Neural progenitor cell (in vitro differentiated cells): ENCODE measurements around the gene LILRA5. TPM values are rescaled to one million over a fixed set of nuclear protein-coding genes. Genes with fewer than 3 reads are reported as not detected.
"Not testable (repeated sequence)": the region's sequence is repeated elsewhere in the genome, so short reads cannot be mapped to it uniquely, and the experiment has no call there.

Source experiments
- DNase-seq: peaks from one replicate; pipeline ENCODE4 v3.0.0-alpha.2; 2016; ENCODE audit warnings: low spot score
- H2AFZ ChIP-seq: fragments of 200-600 bp; sonication (generic); replicated peaks from 2 replicates; pipeline ENCODE4 v1.6.1; 2016; ENCODE audit warnings: antibody characterized with exemption
- H3F3A ChIP-seq: fragments of 200-600 bp; sonication (generic); 2 replicates; pipeline ENCODE4 v1.6.1; 2016; ENCODE audit warnings: antibody characterized with exemption, low read depth
- H3K27ac ChIP-seq: fragments of 200-600 bp; sonication (generic); 2 replicates; pipeline ENCODE4 v1.5.1; 2016; ENCODE audit warnings: mild to moderate bottlenecking
- H3K27me3 ChIP-seq: fragments of 200-600 bp; sonication (generic); 2 replicates; pipeline ENCODE4 v1.6.1; 2016; ENCODE audit warnings: mild to moderate bottlenecking, moderate library complexity
- H3K36me3 ChIP-seq: fragments of 200-600 bp; sonication (generic); 2 replicates; pipeline ENCODE4 v1.5.1; 2016
- H3K4me1 ChIP-seq: fragments of 200-600 bp; sonication (generic); 2 replicates; pipeline ENCODE4 v1.6.1; 2016; ENCODE audit warnings: mixed run types
- H3K4me2 ChIP-seq: fragments of 200-600 bp; sonication (generic); 2 replicates; pipeline ENCODE4 v1.6.1; 2016
- H3K4me3 ChIP-seq: fragments of 200-600 bp; sonication (generic); 2 replicates; pipeline ENCODE4 v1.5.1; 2016
- H3K79me2 ChIP-seq: fragments of 200-600 bp; sonication (generic); 2 replicates; pipeline ENCODE4 v1.6.1; 2016; ENCODE audit warnings: low read depth
- H3K9ac ChIP-seq: fragments of 200-600 bp; sonication (generic); 2 replicates; pipeline ENCODE4 v1.6.1; 2016
- H3K9me3 ChIP-seq: fragments of 200-600 bp; sonication (generic); 2 replicates; pipeline ENCODE4 v1.5.1; 2016; ENCODE audit warnings: low read depth
- H4K20me1 ChIP-seq: fragments of 200-600 bp; sonication (generic); 2 replicates; pipeline ENCODE4 v1.6.1; 2016; ENCODE audit warnings: low read depth
- H3K27ac Mint-ChIP-seq: 3 replicates; pipeline ENCODE4 v1.8.0; 2021; ENCODE audit warnings: mixed read lengths
- H3K27me3 Mint-ChIP-seq: 2 replicates; pipeline ENCODE4 v1.8.0; 2022; ENCODE audit warnings: low read depth, mild to moderate bottlenecking, inconsistent platforms, moderate library complexity, mixed read lengths; ENCODE audit not compliant: insufficient read depth
- H3K36me3 Mint-ChIP-seq: 3 replicates; pipeline ENCODE4 v1.8.0; 2021; ENCODE audit warnings: mixed read lengths
- H3K4me1 Mint-ChIP-seq: 3 replicates; pipeline ENCODE4 v1.8.0; 2021; ENCODE audit warnings: mixed read lengths
- H3K4me3 Mint-ChIP-seq: 3 replicates; pipeline ENCODE4 v1.8.0; 2021; ENCODE audit warnings: mild to moderate bottlenecking, moderate library complexity, mixed read lengths
- H3K9me3 Mint-ChIP-seq: 3 replicates; pipeline ENCODE4 v1.8.0; 2020; ENCODE audit warnings: mixed read lengths
- CTCF ChIP-seq: fragments of 200-600 bp; sonication (generic); IDR thresholded peaks from 2 replicates; pipeline ENCODE4 v1.5.1; 2017; ENCODE audit warnings: antibody characterized with exemption, mild to moderate bottlenecking
- EZH2 ChIP-seq: fragments of 200-600 bp; sonication (generic); IDR thresholded peaks from 2 replicates; pipeline ENCODE4 v1.6.1; 2017; ENCODE audit warnings: antibody characterized with exemption, mild to moderate bottlenecking, moderate library complexity
- EZH2phosphoT487 ChIP-seq: fragments of 200-600 bp; sonication (generic); IDR thresholded peaks from 2 replicates; pipeline ENCODE4 v1.6.1; 2017; ENCODE audit warnings: antibody characterized with exemption
- total RNA-seq: library from RNA; depleted of rRNA; stranded (reverse); fragments of >200 nt; gene quantifications from 2 replicates; pipeline ENCODE4 v1.2.3, GENCODE V29; 2015; ENCODE audit warnings: low replicate concordance

LILRA5 gene
- total RNA-seq, 1 donor from 2014 or later = not detected

GRCh38 chr19:54273821-54274220 lies 39.1 kb downstream of the LILRA5 start:
- Histone ChIP-seq H3K27ac (no peak overlapping the region), H3K27me3 (peaks cover 24% of the 10 kb centered on the region), H4K20me1 (no peaks in the 10 kb centered on the region), H3K9ac (no peak overlapping the region), H3K79me2 (no peaks in the 10 kb centered on the region), H3K9me3 (no peaks in the 10 kb centered on the region), H2AFZ (no peak overlapping the region), H3K4me1 (no peaks in the 10 kb centered on the region), H3K36me3 (no peaks in the 10 kb centered on the region), H3F3A (no peaks in the 10 kb centered on the region), H3K4me3 (no peak overlapping the region), H3K4me2 (no peak overlapping the region)
- peaks cover 7% of the 10 kb centered on the region for H3K27me3 Mint-ChIP-seq
- H3K4me3 Mint-ChIP-seq = no peak overlapping the region
- no peaks in the 10 kb centered on the region for H3K4me1 Mint-ChIP-seq
- no peak overlapping the region for H3K27ac Mint-ChIP-seq
- H3K36me3 Mint-ChIP-seq = no peaks in the 10 kb centered on the region
- H3K9me3 Mint-ChIP-seq = no peaks in the 10 kb centered on the region
- no peak for DNase-seq
- TF ChIP-seq CTCF (no peak), EZH2phosphoT487 (no peak), EZH2 (no peak)

- H3K36me3 ChIP-seq, H3K9me3 ChIP-seq, H3K79me2 ChIP-seq, H3K36me3 Mint-ChIP-seq, H3K27ac ChIP-seq, H3F3A ChIP-seq, H2AFZ ChIP-seq, H3K27ac Mint-ChIP-seq, DNase-seq, H4K20me1 ChIP-seq, H3K4me2 ChIP-seq, H3K4me1 ChIP-seq, H3K9ac ChIP-seq, H3K4me3 Mint-ChIP-seq, H3K4me3 ChIP-seq, H3K9me3 Mint-ChIP-seq, H3K27me3 Mint-ChIP-seq, H3K4me1 Mint-ChIP-seq: not testable (repeated sequence)
- H3K27me3 ChIP-seq = peaks cover 35% of the 10 kb centered on the region
These were observed 40.8 kb downstream of the LILRA5 start for GRCh38 chr19:54272181-54272580.

- DNase-seq, H3K36me3 ChIP-seq, H3F3A ChIP-seq, H3K4me3 ChIP-seq, H3K4me2 ChIP-seq, H3K27ac Mint-ChIP-seq, H3K27me3 Mint-ChIP-seq, H3K4me1 ChIP-seq, H4K20me1 ChIP-seq, H3K9me3 ChIP-seq, H3K9me3 Mint-ChIP-seq, H3K9ac ChIP-seq, H3K4me1 Mint-ChIP-seq, H2AFZ ChIP-seq, H3K27ac ChIP-seq, H3K79me2 ChIP-seq, H3K4me3 Mint-ChIP-seq, H3K36me3 Mint-ChIP-seq: not testable (repeated sequence)
- peaks cover 35% of the 10 kb centered on the region for H3K27me3 ChIP-seq
These were observed 41.4 kb downstream of the LILRA5 start for GRCh38 chr19:54271587-54271986.

GRCh38 chr19:54271106-54271505 lies 41.9 kb downstream of the LILRA5 start:
- Histone ChIP-seq H3K27ac (no peak overlapping the region), H3K4me2 (no peak overlapping the region), H3K27me3 (peaks cover 35% of the 10 kb centered on the region), H3K9ac (no peak overlapping the region), H3K4me1 (no peaks in the 10 kb centered on the region), H3K4me3 (no peak overlapping the region), H4K20me1 (no peaks in the 10 kb centered on the region), H3K36me3 (no peaks in the 10 kb centered on the region), H2AFZ (no peak overlapping the region), H3K9me3 (no peaks in the 10 kb centered on the region), H3F3A (no peaks in the 10 kb centered on the region), H3K79me2 (no peaks in the 10 kb centered on the region)
- TF ChIP-seq EZH2 (no peak), EZH2phosphoT487 (no peak)
- no peaks in the 10 kb centered on the region for H3K9me3 Mint-ChIP-seq
- peaks cover under 1% of the 10 kb centered on the region for H3K4me1 Mint-ChIP-seq
- no peak overlapping the region for H3K27ac Mint-ChIP-seq
- peaks cover 8% of the 10 kb centered on the region for H3K27me3 Mint-ChIP-seq
- H3K36me3 Mint-ChIP-seq = no peaks in the 10 kb centered on the region
- no peak overlapping the region for H3K4me3 Mint-ChIP-seq
- DNase-seq = no peak

- Histone ChIP-seq H3K27ac (no peak overlapping the region), H3K4me1 (no peaks in the 10 kb centered on the region)
These were observed 44.0 kb downstream of the LILRA5 start for GRCh38 chr19:54268936-54269335.

More at GRCh38 chr19:54268936-54269335, 44.0 kb downstream of the LILRA5 start:
- no peak for TF ChIP-seq EZH2phosphoT487
- no peak for TF ChIP-seq EZH2
- TF ChIP-seq CTCF = no peak
- Histone ChIP-seq H4K20me1 (no peaks in the 10 kb centered on the region), H3K9ac (no peak overlapping the region), H2AFZ (no peak overlapping the region), H3K27me3 (peaks cover 35% of the 10 kb centered on the region), H3K9me3 (no peaks in the 10 kb centered on the region), H3K4me3 (no peak overlapping the region), H3K4me2 (no peak overlapping the region), H3K79me2 (no peaks in the 10 kb centered on the region), H3K36me3 (no peaks in the 10 kb centered on the region), H3F3A (no peaks in the 10 kb centered on the region)
- Mint-ChIP-seq H3K27ac (no peak overlapping the region), H3K9me3 (no peaks in the 10 kb centered on the region), H3K36me3 (no peaks in the 10 kb centered on the region), H3K27me3 (peaks cover 7% of the 10 kb centered on the region), H3K4me1 (peaks cover 3% of the 10 kb centered on the region), H3K4me3 (no peak overlapping the region)
- DNase-seq = no peak
